ENCODE results near the gene SMAD9.

SMAD9 gene

DNA sequence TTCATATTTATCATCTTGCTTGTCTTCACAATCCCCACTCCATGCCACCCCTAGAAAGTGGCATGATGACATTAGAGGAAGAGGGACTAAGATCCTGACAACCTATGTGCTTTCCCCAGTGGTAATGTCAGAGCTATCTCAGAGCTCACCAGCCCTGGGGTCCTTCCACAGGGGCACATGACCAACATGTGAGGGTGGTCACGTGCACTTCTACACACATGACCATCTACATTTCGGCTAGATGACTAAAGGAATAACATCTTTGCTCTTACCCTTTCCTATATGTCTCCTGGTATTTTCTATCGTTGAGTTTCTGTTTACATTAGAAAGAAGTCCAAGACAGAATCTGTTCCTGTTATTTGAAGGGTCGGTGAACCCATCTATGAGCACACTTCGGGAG is 54.8 kb downstream of the SMAD9 start:
- no peak for DNase-seq (ENCODE audit: low read depth in 2 of 2)

- DNase-seq (ENCODE audit: low read depth in 2 of 2): no peak
These were observed 57.3 kb downstream of the SMAD9 start for GRCh38 chr13:36862722-36863121.

GRCh38 chr13:36862002-36862685 is 57.9 kb downstream of the SMAD9 start:
- DNase-seq (ENCODE audit: low read depth in 2 of 2): no peak

- no peak for DNase-seq (ENCODE audit: low read depth in 2 of 2)
These were observed 60.8 kb downstream of the SMAD9 start for GRCh38 chr13:36859259-36859658.

DNA sequence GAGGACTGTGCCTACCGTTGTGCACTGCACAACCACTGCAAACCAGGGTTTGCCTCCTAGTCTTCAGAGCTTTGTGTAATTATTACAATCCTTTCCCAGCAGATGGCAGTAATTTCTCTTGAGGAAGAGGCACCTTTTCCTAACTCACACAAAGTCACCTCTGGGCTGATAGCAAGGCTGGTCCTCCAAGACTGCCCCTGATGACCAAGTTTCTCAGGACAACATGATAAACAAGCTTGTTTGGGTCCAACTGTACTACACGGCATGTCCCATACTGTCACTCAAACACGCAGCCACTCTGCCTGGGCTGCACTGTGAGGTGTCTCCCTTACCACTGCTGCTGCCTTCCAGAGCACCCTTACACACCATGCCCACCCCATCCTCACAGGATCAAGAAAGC is 61.7 kb downstream of the SMAD9 start:
- DNase-seq (ENCODE audit: low read depth in 2 of 2): no peak

GRCh38 chr13:36857253-36857652 is 62.8 kb downstream of the SMAD9 start:
- DNase-seq (ENCODE audit: low read depth in 2 of 2): no peak

- peak in 1 of 2 donors; percentile 3 for DNase-seq (ENCODE audit: low read depth in 2 of 2)
These were observed 69.1 kb downstream of the SMAD9 start for GRCh38 chr13:36850790-36851438.

- no peak for DNase-seq (ENCODE audit: low read depth in 2 of 2)
These were observed 71.6 kb downstream of the SMAD9 start for GRCh38 chr13:36848199-36848982.

- no peak for DNase-seq (ENCODE audit: low read depth in 2 of 2)
These were observed 72.4 kb downstream of the SMAD9 start for GRCh38 chr13:36847606-36848005.

- no peak for DNase-seq (ENCODE audit: low read depth in 2 of 2)
These were observed 78.6 kb downstream of the SMAD9 start for GRCh38 chr13:36841391-36841790.

GRCh38 chr13:36840718-36841250 is 79.3 kb downstream of the SMAD9 start:
- DNase-seq (ENCODE audit: low read depth in 2 of 2): no peak

- DNase-seq (ENCODE audit: low read depth in 2 of 2): no peak
These were observed 80.1 kb downstream of the SMAD9 start for GRCh38 chr13:36839981-36840380.

GRCh38 chr13:36839281-36839680 is 80.8 kb downstream of the SMAD9 start:
- DNase-seq (ENCODE audit: low read depth in 2 of 2): no peak

- no peak for DNase-seq (ENCODE audit: low read depth in 2 of 2)
These were observed 82.5 kb downstream of the SMAD9 start for GRCh38 chr13:36837354-36838092.

- DNase-seq (ENCODE audit: low read depth in 2 of 2): no peak
These were observed 85.7 kb downstream of the SMAD9 start for GRCh38 chr13:36834299-36834698.

- DNase-seq (ENCODE audit: low read depth in 2 of 2): no peak
These were observed 88.7 kb downstream of the SMAD9 start for GRCh38 chr13:36831291-36831690.

DNA sequence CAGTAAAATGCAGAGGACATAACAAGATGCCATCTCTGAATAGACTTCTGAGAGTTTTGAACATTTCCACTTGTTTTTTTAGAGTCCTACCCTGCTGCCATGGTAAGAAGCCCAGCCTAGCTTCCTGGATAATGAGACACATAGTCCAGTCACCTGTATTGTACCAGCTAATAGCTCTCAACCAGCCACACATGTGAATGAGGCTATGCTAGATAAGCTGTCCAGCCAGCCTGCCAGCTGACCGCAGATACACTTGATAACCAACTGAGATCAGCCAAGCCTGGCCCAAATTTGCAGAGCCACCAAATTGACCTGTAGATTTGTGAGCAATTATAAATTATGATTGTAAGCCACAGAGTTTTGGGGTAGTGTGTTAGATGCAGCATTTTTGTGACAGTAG is 90.3 kb downstream of the SMAD9 start:
- no peak for DNase-seq (ENCODE audit: low read depth in 2 of 2)

GRCh38 chr13:36822785-36823184 is 97.3 kb downstream of the SMAD9 start:
- DNase-seq (ENCODE audit: low read depth in 2 of 2): no peak

DNA sequence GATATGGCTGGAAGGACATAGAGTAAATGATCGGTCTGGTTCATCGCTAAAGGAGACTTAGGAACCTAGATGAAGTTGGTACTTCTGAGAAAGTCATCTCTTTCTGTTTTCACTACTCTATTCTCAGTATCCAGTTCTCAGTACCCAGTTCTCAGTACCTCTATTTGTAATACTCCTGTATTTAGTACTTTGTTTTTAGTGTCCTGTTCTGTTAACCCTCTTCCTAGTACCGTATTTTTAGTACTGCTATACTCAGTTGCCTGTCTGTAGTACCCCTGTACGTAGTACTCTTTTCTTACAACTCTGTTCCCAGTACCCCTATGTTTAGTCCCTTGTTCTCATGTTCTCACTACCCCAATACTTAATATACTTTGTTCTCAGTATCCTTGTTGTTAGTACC is 99.8 kb downstream of the SMAD9 start:
- no peak for DNase-seq (ENCODE audit: low read depth in 2 of 2)

GRCh38 chr13:36819739-36820090 is 100.3 kb downstream of the SMAD9 start:
- DNase-seq (ENCODE audit: low read depth in 2 of 2): peak; percentile 6 to 24

DNA sequence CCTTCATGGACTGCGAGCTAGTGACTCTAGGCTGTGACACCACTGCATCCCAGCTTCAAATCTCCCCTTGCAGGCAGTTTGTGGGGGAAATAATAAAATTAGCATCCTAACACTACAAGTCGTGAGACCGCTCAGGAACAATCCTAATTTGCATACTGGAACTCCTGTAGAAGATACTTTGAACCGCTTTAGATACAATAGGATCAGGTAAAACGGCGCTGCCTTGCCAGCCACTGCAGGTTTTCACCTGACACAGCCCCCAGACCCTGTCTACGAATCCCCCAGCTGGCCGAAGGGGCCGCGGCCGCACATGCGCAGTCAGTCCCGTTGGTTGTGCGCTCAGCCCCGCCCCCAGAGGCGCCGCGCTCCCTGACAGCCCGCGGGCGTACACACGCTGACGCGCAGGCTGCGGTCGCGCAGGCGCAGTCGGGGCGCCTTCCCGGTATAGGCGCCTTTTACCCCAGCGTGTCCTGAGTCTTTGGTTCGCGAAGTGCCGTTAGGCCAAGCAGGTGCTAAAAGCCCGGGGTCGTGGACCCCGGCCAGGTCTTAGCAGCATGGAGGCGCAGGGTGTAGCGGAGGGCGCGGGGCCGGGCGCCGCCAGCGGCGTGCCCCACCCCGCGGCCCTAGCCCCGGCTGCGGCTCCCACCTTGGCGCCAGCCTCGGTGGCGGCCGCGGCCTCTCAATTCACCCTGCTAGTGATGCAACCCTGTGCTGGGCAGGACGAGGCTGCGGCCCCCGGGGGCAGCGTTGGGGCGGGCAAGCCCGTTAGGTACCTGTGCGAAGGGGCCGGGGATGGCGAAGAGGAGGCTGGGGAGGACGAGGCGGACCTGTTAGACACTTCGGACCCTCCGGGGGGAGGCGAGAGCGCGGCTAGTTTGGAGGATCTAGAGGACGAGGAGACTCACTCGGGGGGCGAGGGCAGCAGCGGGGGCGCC is 101.0 kb downstream of the SMAD9 start, which contains the start of gene RFXAP:
TSS of gene RFXAP (plus strand) at position 419 of the 935 bp plus-strand sequence. CDS start at position 555, 136 bp downstream.
- peak; percentile 78 to 86 for DNase-seq (ENCODE audit: low read depth in 2 of 2)
